Daoy (cell line): ENCODE results near the gene TPO. TPM values are rescaled to one million over a fixed set of nuclear protein-coding genes. Genes with fewer than 3 reads are reported as not detected.
"Not testable (repeated sequence)": the region's sequence is repeated elsewhere in the genome, so short reads cannot be mapped to it uniquely, and the experiment has no call there.

Source experiments
- DNase-seq: peaks from one replicate; pipeline ENCODE4 v3.0.0-alpha.2; 2015; ENCODE audit warnings: low read depth
- total RNA-seq: library from RNA; depleted of rRNA; stranded (reverse); fragments of >200 nt; shearing (Covaris generic); gene quantifications from 2 replicates; pipeline ENCODE4 v1.2.3, GENCODE V29; 2014

The TPO gene
- total RNA-seq, 1 experiment from 2014 or later = not detected

GRCh38 chr2:1405124-1405523 lies 8.1 kb upstream of the TPO start:
- no peak for DNase-seq

- no peak for DNase-seq
These were observed 7.3 kb upstream of the TPO start for GRCh38 chr2:1405967-1406366.

GRCh38 chr2:1406434-1406833 lies 6.8 kb upstream of the TPO start:
- no peak for DNase-seq

- no peak for DNase-seq
These were observed 5.2 kb upstream of the TPO start for GRCh38 chr2:1407950-1408675.

GRCh38 chr2:1414121-1414520 lies 858 bp downstream of the TPO start:
- no peak for DNase-seq

GRCh38 chr2:1414901-1415300 lies 1.6 kb downstream of the TPO start:
- DNase-seq = not testable (repeated sequence)

- DNase-seq = no peak
These were observed 2.2 kb downstream of the TPO start for GRCh38 chr2:1415501-1415900.

GRCh38 chr2:1418566-1418965 lies 5.3 kb downstream of the TPO start:
- DNase-seq = no peak

- no peak for DNase-seq
These were observed 7.7 kb downstream of the TPO start for GRCh38 chr2:1420746-1421480.

GRCh38 chr2:1421731-1422130 lies 8.5 kb downstream of the TPO start:
- no peak for DNase-seq

GRCh38 chr2:1422131-1422530 lies 8.9 kb downstream of the TPO start:
- no peak for DNase-seq

GRCh38 chr2:1422716-1423285 lies 9.5 kb downstream of the TPO start:
- no peak for DNase-seq

- no peak for DNase-seq
These were observed 13.8 kb downstream of the TPO start for GRCh38 chr2:1427086-1427485.

GRCh38 chr2:1429895-1430294 lies 16.6 kb downstream of the TPO start:
- DNase-seq = no peak

- DNase-seq = no peak
These were observed 17.2 kb downstream of the TPO start for GRCh38 chr2:1430491-1430890.

GRCh38 chr2:1431886-1432400 lies 18.7 kb downstream of the TPO start:
- DNase-seq = no peak

GRCh38 chr2:1432726-1433125 lies 19.5 kb downstream of the TPO start:
- no peak for DNase-seq

GRCh38 chr2:1436369-1436768 lies 23.1 kb downstream of the TPO start:
- DNase-seq = no peak

- DNase-seq = no peak
These were observed 23.8 kb downstream of the TPO start for GRCh38 chr2:1437101-1437500.

- no peak for DNase-seq
These were observed 24.3 kb downstream of the TPO start for GRCh38 chr2:1437537-1437936.

GRCh38 chr2:1438972-1439371 lies 25.7 kb downstream of the TPO start:
- DNase-seq = no peak

- DNase-seq = no peak
These were observed 27.3 kb downstream of the TPO start for GRCh38 chr2:1440581-1440980.

- peak; percentile 68 for DNase-seq
These were observed 33.0 kb downstream of the TPO start for GRCh38 chr2:1446301-1446700.
